OCI-LY3 (cell line): ENCODE measurements around the gene RILPL2.

Experiments used
- EZH2phosphoT487 ChIP-seq: fragments of 200-600 bp; shearing (Covaris generic); IDR thresholded peaks from 2 replicates; pipeline ENCODE4 v1.6.1; 2018; ENCODE audit warnings: antibody characterized with exemption, mixed run types, low read depth
- TF ChIP-seq, protein P1 (sequence below): fragments of 200-600, 300-600 bp; sonication (generic); IDR thresholded peaks from 2 replicates; pipeline ENCODE4 v1.5.1; 2014; ENCODE audit warnings: antibody characterized with exemption, low read length, low read depth

DNA sequence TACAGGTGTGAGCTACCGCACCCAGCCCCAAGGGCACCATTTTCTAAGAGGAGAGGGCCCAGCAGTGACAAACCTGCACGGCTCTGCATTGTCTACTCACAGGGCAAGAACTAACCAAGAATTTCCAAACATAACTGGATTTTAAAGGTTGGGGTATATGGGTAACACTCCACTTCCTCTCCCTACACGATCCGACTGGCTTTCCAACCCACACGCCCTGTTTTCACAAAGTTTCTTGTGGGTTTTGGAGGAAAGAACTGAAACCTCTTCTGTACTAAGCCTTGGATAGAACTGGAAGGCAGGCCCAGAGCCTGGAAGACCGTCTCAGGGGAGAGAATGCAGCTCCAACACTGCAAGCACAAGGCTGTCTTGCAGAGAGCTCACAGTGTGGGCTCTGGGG lies 46.4 kb upstream of the RILPL2 start:
- TF ChIP-seq, protein P1, sequence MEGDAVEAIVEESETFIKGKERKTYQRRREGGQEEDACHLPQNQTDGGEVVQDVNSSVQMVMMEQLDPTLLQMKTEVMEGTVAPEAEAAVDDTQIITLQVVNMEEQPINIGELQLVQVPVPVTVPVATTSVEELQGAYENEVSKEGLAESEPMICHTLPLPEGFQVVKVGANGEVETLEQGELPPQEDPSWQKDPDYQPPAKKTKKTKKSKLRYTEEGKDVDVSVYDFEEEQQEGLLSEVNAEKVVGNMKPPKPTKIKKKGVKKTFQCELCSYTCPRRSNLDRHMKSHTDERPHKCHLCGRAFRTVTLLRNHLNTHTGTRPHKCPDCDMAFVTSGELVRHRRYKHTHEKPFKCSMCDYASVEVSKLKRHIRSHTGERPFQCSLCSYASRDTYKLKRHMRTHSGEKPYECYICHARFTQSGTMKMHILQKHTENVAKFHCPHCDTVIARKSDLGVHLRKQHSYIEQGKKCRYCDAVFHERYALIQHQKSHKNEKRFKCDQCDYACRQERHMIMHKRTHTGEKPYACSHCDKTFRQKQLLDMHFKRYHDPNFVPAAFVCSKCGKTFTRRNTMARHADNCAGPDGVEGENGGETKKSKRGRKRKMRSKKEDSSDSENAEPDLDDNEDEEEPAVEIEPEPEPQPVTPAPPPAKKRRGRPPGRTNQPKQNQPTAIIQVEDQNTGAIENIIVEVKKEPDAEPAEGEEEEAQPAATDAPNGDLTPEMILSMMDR: no peak
- TF ChIP-seq EZH2phosphoT487: no peak
